AG09319 (cell line): ENCODE results near the gene MRPL10.

Source experiments
- DNase-seq: peaks from one replicate; pipeline ENCODE4 v3.0.0-alpha.2; 2010; ENCODE audit warnings: low read depth; ENCODE audit errors: extremely low read depth
- CTCF ChIP-seq: IDR thresholded peaks from 2 replicates; pipeline ENCODE4 v1.5.1; 2011; ENCODE audit warnings: low read depth, mild to moderate bottlenecking, inconsistent platforms, low read length, moderate library complexity

The MRPL10 gene

GRCh38 chr17:47875011-47875985, 44.0 kb upstream of the MRPL10 start:
- TF ChIP-seq CTCF, result no peak
- DNase-seq, result no peak

- no peak for DNase-seq
- no peak for TF ChIP-seq CTCF
These were observed 42.1 kb upstream of the MRPL10 start for GRCh38 chr17:47873200-47874090.

- no peak for TF ChIP-seq CTCF
- no peak for DNase-seq
These were observed 41.4 kb upstream of the MRPL10 start for GRCh38 chr17:47872651-47873161.

GRCh38 chr17:47872019-47872650, 40.8 kb upstream of the MRPL10 start:
- DNase-seq, result no peak
- TF ChIP-seq CTCF, result no peak

- TF ChIP-seq CTCF, result no peak
- DNase-seq, result no peak
These were observed 39.7 kb upstream of the MRPL10 start for GRCh38 chr17:47871048-47871447.

- TF ChIP-seq CTCF, result no peak
- DNase-seq, result no peak
These were observed 38.7 kb upstream of the MRPL10 start for GRCh38 chr17:47870056-47870455.
